Left ventricle myocardium inferior (tissue), 1 donor: Measurements from ENCODE around the gene THAP5. TPM values are rescaled to one million over a fixed set of nuclear protein-coding genes. Genes with fewer than 3 reads are reported as not detected.

Experiments
- DNase-seq: peaks from one replicate; pipeline ENCODE4 v3.0.0-alpha.2; 2020
- H3K27ac ChIP-seq: fragments of 200-600 bp; replicated peaks from 2 replicates; pipeline ENCODE4 v1.8.0; 2021
- H3K27me3 ChIP-seq: fragments of 200-600 bp; 2 replicates; pipeline ENCODE4 v1.8.0; 2021; ENCODE audit warnings: low read depth
- H3K36me3 ChIP-seq: fragments of 200-600 bp; 2 replicates; pipeline ENCODE4 v1.8.0; 2021
- H3K4me1 ChIP-seq: fragments of 200-600 bp; 2 replicates; pipeline ENCODE4 v1.8.0; 2021
- H3K4me3 ChIP-seq: fragments of 200-600 bp; 2 replicates; pipeline ENCODE4 v1.8.0; 2021; ENCODE audit warnings: mild to moderate bottlenecking, moderate library complexity
- H3K9me3 ChIP-seq: fragments of 200-600 bp; replicated peaks from 2 replicates; pipeline ENCODE4 v1.8.0; 2021
- CTCF ChIP-seq: fragments of 200-600 bp; IDR thresholded peaks from 2 replicates; pipeline ENCODE4 v1.8.0; 2021; ENCODE audit warnings: antibody characterized with exemption, mild to moderate bottlenecking, borderline replicate concordance
- intact Hi-C: fragments of 100-400 bp; cut with micrococcal nuclease; formaldehyde crosslinking; loops from one replicate; pipeline ENCODE4 v1.11.0; 2022
- total RNA-seq: library from RNA; stranded (reverse); fragmentation: NEBNext Ultra II Directional; extraction: Animal tissue kit (Norgen Biotek cat#: 25700); gene quantifications from one replicate; pipeline ENCODE4 v1.2.1, GENCODE V29; 2021
- donor health status: DM: no; HTN: yes; CAD: no; lungs with severe emphysema.

Gene THAP5
- total RNA-seq, 1 donor from 2014 or later = 24.4 TPM

GRCh38 chr7:108572480-108572879, 3.0 kb upstream of the THAP5 start:
- intact Hi-C loops = no loop called here
- TF ChIP-seq CTCF = no peak
- DNase-seq = no peak
- peaks cover 79% of the 10 kb centered on the region for H3K4me1 ChIP-seq
- H3K36me3 ChIP-seq = peaks cover 33% of the 10 kb centered on the region
- no peaks in the 10 kb centered on the region for H3K9me3 ChIP-seq
- H3K4me3 ChIP-seq = no peak overlapping the region
- H3K27me3 ChIP-seq = no peaks in the 10 kb centered on the region
- no peak overlapping the region for H3K27ac ChIP-seq

GRCh38 chr7:108570146-108570755, 745 bp upstream of the THAP5 start:
- DNase-seq = peak; percentile 32
- no peaks in the 10 kb centered on the region for H3K9me3 ChIP-seq
- peak overlapping the region; percentile 96 for H3K27ac ChIP-seq
- intact Hi-C loops = no loop called here
- H3K4me1 ChIP-seq = peaks cover 92% of the 10 kb centered on the region
- H3K27me3 ChIP-seq = no peaks in the 10 kb centered on the region
- H3K36me3 ChIP-seq = peaks cover 32% of the 10 kb centered on the region
- H3K4me3 ChIP-seq = peak overlapping the region; percentile 93
- no peak for TF ChIP-seq CTCF

- peaks cover 78% of the 10 kb centered on the region for H3K4me1 ChIP-seq
- no peak for TF ChIP-seq CTCF
- intact Hi-C loops = no loop called here
These were observed 615 bp downstream of the THAP5 start for GRCh38 chr7:108568801-108569380.

GRCh38 chr7:108565987-108566386, 3.5 kb downstream of the THAP5 start:
- peaks cover 55% of the 10 kb centered on the region for H3K4me1 ChIP-seq
- no peaks in the 10 kb centered on the region for H3K27me3 ChIP-seq
- no peak for TF ChIP-seq CTCF
- peaks cover 24% of the 10 kb centered on the region for H3K36me3 ChIP-seq
- no peak overlapping the region for H3K4me3 ChIP-seq
- no peak for DNase-seq
- H3K27ac ChIP-seq = no peak overlapping the region
- intact Hi-C loops = no loop called here
- no peaks in the 10 kb centered on the region for H3K9me3 ChIP-seq

More at GRCh38 chr7:108568801-108569380, 615 bp downstream of the THAP5 start:
- peak overlapping the region; percentile 93 for H3K4me3 ChIP-seq
- DNase-seq = no peak
- no peaks in the 10 kb centered on the region for H3K27me3 ChIP-seq
- H3K36me3 ChIP-seq = peaks cover 31% of the 10 kb centered on the region
- H3K27ac ChIP-seq = peak overlapping the region; percentile 96
- H3K9me3 ChIP-seq = no peaks in the 10 kb centered on the region

- H3K27me3 ChIP-seq = no peaks in the 10 kb centered on the region
- no peak for DNase-seq
- H3K9me3 ChIP-seq = peaks cover 19% of the 10 kb centered on the region
- intact Hi-C loops = no loop called here
- peak overlapping the region; percentile 16 for H3K27ac ChIP-seq
- peaks cover 24% of the 10 kb centered on the region for H3K36me3 ChIP-seq
- peaks cover 11% of the 10 kb centered on the region for H3K4me1 ChIP-seq
- H3K4me3 ChIP-seq = no peak overlapping the region
- TF ChIP-seq CTCF = no peak
These were observed 8.4 kb downstream of the THAP5 start for GRCh38 chr7:108561047-108561619.
